ENCODE measurements around the gene P2RX3. TPM values are rescaled to one million over a fixed set of nuclear protein-coding genes. Genes with fewer than 3 reads are reported as not detected.
A peak's percentile ranks its signal among the peaks of the same experiment; 100 is the strongest.

Gene P2RX3
- total RNA-seq, 1 donor from 2014 or later = 1.3 TPM

- DNase-seq (no peak), ATAC-seq (ENCODE audit: poor library complexity) (no peak)
- intact Hi-C loops (cut with DNase I) = no loop called here
These were observed 65.6 kb downstream of the P2RX3 start for GRCh38 chr11:57403802-57404147.

GRCh38 chr11:57405271-57405860 lies 67.2 kb downstream of the P2RX3 start:
- no peak for DNase-seq
- peak; percentile 19 for ATAC-seq (ENCODE audit: poor library complexity)
- intact Hi-C loops (cut with DNase I) = no loop called here

- intact Hi-C loops (cut with DNase I) = no loop called here
- ATAC-seq (ENCODE audit: poor library complexity) = peak; percentile 65
- DNase-seq = peak; percentile 56
These were observed 68.3 kb downstream of the P2RX3 start for GRCh38 chr11:57406337-57406904.

- ATAC-seq (ENCODE audit: poor library complexity) = peak; percentile 70
- peak; percentile 44 for DNase-seq
These were observed 69.1 kb downstream of the P2RX3 start for GRCh38 chr11:57407010-57407920.

GRCh38 chr11:57407941-57408475 lies 69.9 kb downstream of the P2RX3 start:
- no peak for ATAC-seq (ENCODE audit: poor library complexity)
- intact Hi-C loops (cut with DNase I) = no loop called here

More at GRCh38 chr11:57407010-57407920, 69.1 kb downstream of the P2RX3 start:
- intact Hi-C loops (cut with DNase I) = no loop called here

GRCh38 chr11:57408771-57409170 lies 70.6 kb downstream of the P2RX3 start:
- DNase-seq (no peak), ATAC-seq (ENCODE audit: poor library complexity) (no peak)
- intact Hi-C loops (cut with DNase I) = no loop called here

More at GRCh38 chr11:57407941-57408475, 69.9 kb downstream of the P2RX3 start:
- DNase-seq = no peak

GRCh38 chr11:57409321-57410100 lies 71.4 kb downstream of the P2RX3 start:
- DNase-seq (no peak), ATAC-seq (ENCODE audit: poor library complexity) (no peak)
- intact Hi-C loops (cut with DNase I) = no loop called here

- DNase-seq (no peak), ATAC-seq (ENCODE audit: poor library complexity) (no peak)
- intact Hi-C loops (cut with DNase I) = no loop called here
These were observed 72.1 kb downstream of the P2RX3 start for GRCh38 chr11:57410287-57410686.

- ATAC-seq (ENCODE audit: poor library complexity) (no peak), DNase-seq (no peak)
- intact Hi-C loops (cut with DNase I) = no loop called here
These were observed 75.5 kb downstream of the P2RX3 start for GRCh38 chr11:57413681-57414080.

- no peak for ATAC-seq (ENCODE audit: poor library complexity)
- DNase-seq = no peak
- intact Hi-C loops (cut with DNase I) = no loop called here
These were observed 76.6 kb downstream of the P2RX3 start for GRCh38 chr11:57414612-57415212.

- ATAC-seq (ENCODE audit: poor library complexity) = no peak
- intact Hi-C loops (cut with DNase I) = no loop called here
- DNase-seq = no peak
These were observed 78.3 kb downstream of the P2RX3 start for GRCh38 chr11:57416436-57416835.

- intact Hi-C loops (cut with DNase I) = no loop called here
- no peak for ATAC-seq (ENCODE audit: poor library complexity)
- DNase-seq = no peak
These were observed 78.9 kb downstream of the P2RX3 start for GRCh38 chr11:57417056-57417455.

- intact Hi-C loops (cut with DNase I) = no loop called here
- no peak for ATAC-seq (ENCODE audit: poor library complexity)
These were observed 80.0 kb downstream of the P2RX3 start for GRCh38 chr11:57418131-57418530.

GRCh38 chr11:57419146-57419545 lies 81.0 kb downstream of the P2RX3 start:
- ATAC-seq (ENCODE audit: poor library complexity) = no peak
- DNase-seq = no peak
- intact Hi-C loops (cut with DNase I) = no loop called here

More at GRCh38 chr11:57418131-57418530, 80.0 kb downstream of the P2RX3 start:
- no peak for DNase-seq

- intact Hi-C loops (cut with DNase I) = no loop called here
- ATAC-seq (ENCODE audit: poor library complexity) = no peak
- DNase-seq = no peak
These were observed 82.9 kb downstream of the P2RX3 start for GRCh38 chr11:57421066-57421465.

- ATAC-seq (ENCODE audit: poor library complexity) (no peak), DNase-seq (no peak)
- intact Hi-C loops (cut with DNase I) = no loop called here
These were observed 83.7 kb downstream of the P2RX3 start for GRCh38 chr11:57421805-57422204.
